ENCODE data around the gene RUNX3. TPM values are rescaled to one million over a fixed set of nuclear protein-coding genes. Genes with fewer than 3 reads are reported as not detected.

RUNX3 gene
- polyA plus RNA-seq, 1 of the 3 experiments (the other 2 are of a cell fraction): not detected

DNA sequence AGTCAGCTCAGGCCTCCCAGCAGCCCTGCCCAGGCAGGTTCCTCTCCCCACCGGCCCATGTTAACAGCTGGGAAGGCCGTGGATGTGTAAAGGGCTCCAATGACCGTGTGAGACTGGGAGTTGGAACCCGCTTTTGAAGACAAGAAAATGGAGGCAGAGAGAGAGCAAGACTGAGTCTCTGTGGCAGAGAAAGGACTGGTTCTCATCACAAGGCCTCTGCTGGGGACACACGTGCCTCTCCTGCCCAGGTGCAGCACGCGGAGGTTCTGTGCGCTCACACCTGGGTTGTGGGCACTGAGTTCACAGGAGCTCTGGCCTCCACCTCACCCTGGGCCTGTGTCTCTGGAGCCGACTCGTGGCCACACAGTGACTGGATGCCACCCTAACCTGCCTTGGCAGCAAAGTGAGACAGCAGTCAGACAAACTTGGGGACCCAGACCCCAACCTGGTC is 27.0 kb downstream of the RUNX3 start:
- TF ChIP-seq, protein P1, sequence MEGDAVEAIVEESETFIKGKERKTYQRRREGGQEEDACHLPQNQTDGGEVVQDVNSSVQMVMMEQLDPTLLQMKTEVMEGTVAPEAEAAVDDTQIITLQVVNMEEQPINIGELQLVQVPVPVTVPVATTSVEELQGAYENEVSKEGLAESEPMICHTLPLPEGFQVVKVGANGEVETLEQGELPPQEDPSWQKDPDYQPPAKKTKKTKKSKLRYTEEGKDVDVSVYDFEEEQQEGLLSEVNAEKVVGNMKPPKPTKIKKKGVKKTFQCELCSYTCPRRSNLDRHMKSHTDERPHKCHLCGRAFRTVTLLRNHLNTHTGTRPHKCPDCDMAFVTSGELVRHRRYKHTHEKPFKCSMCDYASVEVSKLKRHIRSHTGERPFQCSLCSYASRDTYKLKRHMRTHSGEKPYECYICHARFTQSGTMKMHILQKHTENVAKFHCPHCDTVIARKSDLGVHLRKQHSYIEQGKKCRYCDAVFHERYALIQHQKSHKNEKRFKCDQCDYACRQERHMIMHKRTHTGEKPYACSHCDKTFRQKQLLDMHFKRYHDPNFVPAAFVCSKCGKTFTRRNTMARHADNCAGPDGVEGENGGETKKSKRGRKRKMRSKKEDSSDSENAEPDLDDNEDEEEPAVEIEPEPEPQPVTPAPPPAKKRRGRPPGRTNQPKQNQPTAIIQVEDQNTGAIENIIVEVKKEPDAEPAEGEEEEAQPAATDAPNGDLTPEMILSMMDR (IDR thresholded peaks at IDR 0.05): no peak
- TF ChIP-seq NFIC (IDR thresholded peaks at IDR 0.05; ENCODE audit: borderline replicate concordance): no peak
- TF ChIP-seq SIN3A (IDR thresholded peaks at IDR 0.05; ENCODE audit: borderline replicate concordance, low read depth, low read length): no peak
- TF ChIP-seq YY1 (IDR thresholded peaks at IDR 0.05; ENCODE audit: low read depth): no peak
- TF ChIP-seq, protein P2, sequence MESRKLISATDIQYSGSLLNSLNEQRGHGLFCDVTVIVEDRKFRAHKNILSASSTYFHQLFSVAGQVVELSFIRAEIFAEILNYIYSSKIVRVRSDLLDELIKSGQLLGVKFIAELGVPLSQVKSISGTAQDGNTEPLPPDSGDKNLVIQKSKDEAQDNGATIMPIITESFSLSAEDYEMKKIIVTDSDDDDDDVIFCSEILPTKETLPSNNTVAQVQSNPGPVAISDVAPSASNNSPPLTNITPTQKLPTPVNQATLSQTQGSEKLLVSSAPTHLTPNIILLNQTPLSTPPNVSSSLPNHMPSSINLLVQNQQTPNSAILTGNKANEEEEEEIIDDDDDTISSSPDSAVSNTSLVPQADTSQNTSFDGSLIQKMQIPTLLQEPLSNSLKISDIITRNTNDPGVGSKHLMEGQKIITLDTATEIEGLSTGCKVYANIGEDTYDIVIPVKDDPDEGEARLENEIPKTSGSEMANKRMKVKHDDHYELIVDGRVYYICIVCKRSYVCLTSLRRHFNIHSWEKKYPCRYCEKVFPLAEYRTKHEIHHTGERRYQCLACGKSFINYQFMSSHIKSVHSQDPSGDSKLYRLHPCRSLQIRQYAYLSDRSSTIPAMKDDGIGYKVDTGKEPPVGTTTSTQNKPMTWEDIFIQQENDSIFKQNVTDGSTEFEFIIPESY (IDR thresholded peaks at IDR 0.05; ENCODE audit: borderline replicate concordance, low read depth): no peak
- TF ChIP-seq JUND (IDR thresholded peaks at IDR 0.05): no peak
- TF ChIP-seq RAD21 (IDR thresholded peaks at IDR 0.05; ENCODE audit: low read length): no peak
- TF ChIP-seq ELF1 (IDR thresholded peaks at IDR 0.05): no peak
- TF ChIP-seq MXI1 (IDR thresholded peaks at IDR 0.05; ENCODE audit: low read depth, low read length): no peak
- TF ChIP-seq RCOR1 (IDR thresholded peaks at IDR 0.05; ENCODE audit: low read length): no peak
- WGBS (ENCODE audit: low lambda C conversion rate): 76% methylated on average over 7 of the region's 10 CpGs
- Histone ChIP-seq H3K9me3 (no peaks in the 10 kb centered on the region), H3K4me3 (ENCODE audit: low read depth in 2 of 2, low read length in 1 of 2) (no peak overlapping the region), H3K79me2 (ENCODE audit: insufficient read depth) (no peaks in the 10 kb centered on the region), H3K27me3 (ENCODE audit: insufficient read depth) (no peaks in the 10 kb centered on the region; the same call in 1 of the 2 replicates), H4K20me1 (ENCODE audit: insufficient read depth) (no peaks in the 10 kb centered on the region), H3K9ac (no peak overlapping the region), H3K27ac (ENCODE audit: low read depth in 2 of 2, low read length in 1 of 2) (no peak overlapping the region), H3K36me3 (replicated peaks in 1 of 2; ENCODE audit: control insufficient read depth in 1 of 2, insufficient read depth in 2 of 2, low read length in 1 of 2) (no peaks in the 10 kb centered on the region), H3K4me1 (ENCODE audit: control insufficient read depth in 1 of 2, insufficient read depth in 2 of 2, low read depth in 1 of 2, low read length in 1 of 2) (peaks cover 0 to 2% of the 10 kb centered on the region in 2 experiments; a peak in 1 of 4 replicates), H3K4me2 (no peak overlapping the region), H3K9me2 (no peaks in the 10 kb centered on the region), H2AFZ (ENCODE audit: low read depth) (no peak overlapping the region), H3F3A (replicated peaks; ENCODE audit: insufficient read depth) (no peaks in the 10 kb centered on the region)
- POLR2A ChIA-PET: no interaction called here
- DNase-seq: no peak
- CTCF ChIA-PET: no interaction called here

DNA sequence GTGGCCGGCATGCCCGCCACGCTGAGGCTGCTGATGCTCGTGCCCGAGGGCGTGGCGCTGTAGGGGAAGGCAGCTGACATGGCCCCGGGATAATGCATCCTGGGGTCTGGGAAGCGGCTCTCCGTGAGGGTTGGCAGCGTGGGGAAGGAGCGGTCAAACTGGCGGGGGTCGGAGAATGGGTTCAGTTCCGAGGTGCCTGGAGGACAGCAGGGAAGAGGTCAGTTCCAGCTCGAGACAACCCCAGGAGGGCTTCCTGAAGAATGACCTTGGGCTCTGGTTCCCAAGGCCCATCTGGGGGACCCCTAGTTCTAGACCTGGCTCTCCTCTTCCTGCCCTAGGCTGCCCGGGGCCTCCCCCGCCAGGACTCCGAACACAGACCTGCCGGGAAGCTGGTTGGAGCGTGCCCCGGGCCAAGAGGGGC is 27.6 kb downstream of the RUNX3 start:
- H3K79me2 ChIP-seq (ENCODE audit: insufficient read depth): no peaks in the 10 kb centered on the region
- no peaks in the 10 kb centered on the region for H3K9me2 ChIP-seq
- ChIA-PET CTCF (no interaction called here), POLR2A (no interaction called here)
- 78% methylated on average over 20 of the region's 22 CpGs for WGBS (ENCODE audit: low lambda C conversion rate)
- H3F3A ChIP-seq (replicated peaks; ENCODE audit: insufficient read depth): no peaks in the 10 kb centered on the region
- no peak overlapping the region for H3K4me2 ChIP-seq
- no peaks in the 10 kb centered on the region; the same call in 1 of the 2 replicates for H3K27me3 ChIP-seq (ENCODE audit: insufficient read depth)
- H3K4me3 ChIP-seq (ENCODE audit: low read depth in 2 of 2, low read length in 1 of 2): no peak overlapping the region
- peaks cover 0 to 2% of the 10 kb centered on the region in 2 experiments; a peak in 1 of 4 replicates for H3K4me1 ChIP-seq (ENCODE audit: control insufficient read depth in 1 of 2, insufficient read depth in 2 of 2, low read depth in 1 of 2, low read length in 1 of 2)
- no peak for TF ChIP-seq NFIC (IDR thresholded peaks at IDR 0.05; ENCODE audit: borderline replicate concordance)
- DNase-seq: no peak
- no peaks in the 10 kb centered on the region for H3K36me3 ChIP-seq (replicated peaks in 1 of 2; ENCODE audit: control insufficient read depth in 1 of 2, insufficient read depth in 2 of 2, low read length in 1 of 2)
- H3K27ac ChIP-seq (ENCODE audit: low read depth in 2 of 2, low read length in 1 of 2): no peak overlapping the region
- no peak overlapping the region for H2AFZ ChIP-seq (ENCODE audit: low read depth)
- no peaks in the 10 kb centered on the region for H3K9me3 ChIP-seq
- no peak overlapping the region for H3K9ac ChIP-seq
- no peaks in the 10 kb centered on the region for H4K20me1 ChIP-seq (ENCODE audit: insufficient read depth)
